Muscle layer of colon (tissue), 2 donors: Measurements from ENCODE around the gene DDN.
A peak's percentile ranks its signal among the peaks of the same experiment; 100 is the strongest.

Source experiments
- H3K27ac ChIP-seq: one replicate; pipeline ENCODE4 v1.7.0; 2013; ENCODE audit warnings: low read depth, mild to moderate bottlenecking, low read length, moderate library complexity
- H3K27me3 ChIP-seq, 2 donors: one replicate each; pipeline ENCODE4 v1.7.0; 2013; ENCODE audit warnings: low read length in 2 of 2, mild to moderate bottlenecking in 2 of 2; ENCODE audit not compliant: insufficient read depth in 2 of 2, control insufficient read depth in 1 of 2
- H3K36me3 ChIP-seq: one replicate; pipeline ENCODE4 v1.7.0; 2013; ENCODE audit warnings: mild to moderate bottlenecking, low read length; ENCODE audit not compliant: insufficient read depth
- H3K4me1 ChIP-seq: one replicate; pipeline ENCODE4 v1.7.0; 2013; ENCODE audit warnings: mild to moderate bottlenecking, low read length; ENCODE audit not compliant: insufficient read depth
- H3K4me3 ChIP-seq, 2 donors: one replicate each; pipeline ENCODE4 v1.7.0; 2013; ENCODE audit warnings: low read length in 2 of 2, low read depth in 1 of 2, mild to moderate bottlenecking in 1 of 2, moderate library complexity in 1 of 2
- H3K9ac ChIP-seq: one replicate; pipeline ENCODE4 v1.7.0; 2013; ENCODE audit warnings: low read length
- H3K9me3 ChIP-seq: one replicate; pipeline ENCODE4 v1.7.0; 2013; ENCODE audit warnings: mild to moderate bottlenecking, low read length
- donor health status: abdominal sarcoma.
- donor health status: Adenocarcinoma of cecum.

Gene DDN

DNA sequence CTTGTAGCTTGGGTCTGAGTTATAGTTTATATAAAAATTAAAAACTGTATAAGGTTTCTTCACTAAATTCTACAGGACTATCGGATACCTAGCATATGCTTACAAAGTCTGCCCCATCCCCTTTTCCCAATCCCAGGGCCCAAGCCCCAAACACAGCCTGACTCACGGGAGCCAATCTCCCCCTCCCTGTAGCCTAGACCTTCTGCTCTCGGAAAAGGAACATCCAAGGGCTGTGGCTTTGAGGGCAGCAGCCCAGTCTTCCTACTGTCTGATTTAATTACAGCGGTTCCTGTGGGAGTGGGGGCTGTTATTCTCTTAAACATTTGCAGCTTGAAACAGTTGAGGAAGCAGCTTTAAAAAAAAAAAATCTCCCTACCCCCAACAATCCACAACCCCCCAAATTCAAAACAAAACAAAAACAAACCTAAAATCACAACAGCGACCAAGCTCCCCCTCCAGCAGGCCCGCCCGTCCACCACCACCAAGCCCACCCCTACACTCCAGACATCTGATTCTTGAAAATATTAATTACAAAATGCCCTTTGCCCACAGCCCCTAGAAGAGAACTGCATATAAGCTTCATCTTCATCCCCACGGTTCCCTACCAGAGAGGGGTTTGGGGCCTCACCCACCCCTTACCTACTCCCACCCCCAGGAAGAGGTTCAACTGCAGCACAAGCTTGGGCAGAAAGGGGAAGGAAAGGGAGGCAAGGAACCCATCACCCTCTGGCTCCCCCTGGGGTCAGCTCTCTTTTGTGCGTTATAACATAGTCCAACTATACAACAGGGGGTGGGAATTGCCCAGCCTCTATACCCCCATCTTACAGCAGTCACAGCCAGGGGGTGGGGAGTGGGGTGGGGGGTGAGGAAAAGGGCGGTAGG lies 20.5 kb upstream of the DDN start:
- peaks cover 38% of the 10 kb centered on the region for H3K36me3 ChIP-seq

DNA sequence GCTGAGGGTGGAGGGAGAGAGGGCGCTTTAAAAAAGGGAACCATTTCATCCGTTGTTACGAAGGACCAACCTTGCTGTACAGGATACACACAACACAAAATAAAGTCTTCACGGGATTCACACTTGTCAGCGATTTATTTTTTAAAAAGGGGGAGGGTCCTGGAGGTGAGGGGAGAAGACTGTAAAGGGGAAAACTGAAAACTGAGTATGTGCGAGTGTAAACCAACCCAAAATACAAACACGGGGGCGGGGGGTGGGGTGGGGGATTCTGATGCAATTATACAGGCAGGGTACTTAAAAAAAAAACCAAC lies 19.9 kb upstream of the DDN start:
- no peaks in the 10 kb centered on the region for H3K9me3 ChIP-seq
- H3K4me1 ChIP-seq = peaks cover 11% of the 10 kb centered on the region
- H3K36me3 ChIP-seq = peaks cover 32% of the 10 kb centered on the region
- H3K9ac ChIP-seq = peak overlapping the region; percentile 98
- H3K27ac ChIP-seq = peak overlapping the region; percentile 74
- H3K4me3 ChIP-seq = peak overlapping the region; percentile 51 to 98
- no peaks in the 10 kb centered on the region for H3K27me3 ChIP-seq

More for the DNA sequence above, 20.5 kb upstream of the DDN start:
- H3K9me3 ChIP-seq = no peaks in the 10 kb centered on the region
- H3K27ac ChIP-seq = peak overlapping the region; percentile 74
- no peaks in the 10 kb centered on the region for H3K27me3 ChIP-seq
- peaks cover 11% of the 10 kb centered on the region for H3K4me1 ChIP-seq
- H3K4me3 ChIP-seq = no peak overlapping the region
- H3K9ac ChIP-seq = no peak overlapping the region

- Histone ChIP-seq H3K4me3 (peak within 1 kb of the TSS; percentile 70 to 98), H3K27me3 (no peaks in the 10 kb centered on the region), H3K9ac (peak within 1 kb of the TSS; percentile 98), H3K27ac (peak within 1 kb of the TSS; percentile 74), H3K4me1 (peaks cover 11% of the 10 kb centered on the region), H3K9me3 (no peaks in the 10 kb centered on the region), H3K36me3 (peaks cover 26% of the 10 kb centered on the region)
Observed at GRCh38 chr12:49018261-49019119, 19.3 kb upstream of the DDN start, which contains the start of gene PRKAG1. PRKAG1 (minus strand) TSS chr12:49018776; CDS start chr12:49018740, 36 bp downstream.

DNA sequence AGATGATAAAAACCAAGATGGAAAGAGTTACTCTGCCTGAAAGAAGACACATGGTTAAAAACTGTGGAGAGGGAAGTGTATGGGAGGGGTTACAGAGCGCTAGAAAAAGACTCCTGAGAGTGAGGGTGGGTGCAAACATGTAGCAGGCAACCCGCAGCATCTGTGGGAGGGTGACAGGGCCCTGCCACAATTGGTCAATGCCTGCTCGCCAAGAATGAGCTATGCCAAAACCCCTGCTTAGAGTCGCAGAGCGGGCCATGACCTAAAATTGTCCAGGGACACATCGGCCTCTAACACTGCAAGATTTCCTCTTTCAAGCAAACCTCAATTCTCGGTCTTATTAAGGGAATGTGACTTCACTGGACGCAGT lies 18.7 kb upstream of the DDN start:
- Histone ChIP-seq H3K36me3 (peaks cover 21% of the 10 kb centered on the region), H3K9ac (peak overlapping the region; percentile 98), H3K9me3 (no peaks in the 10 kb centered on the region), H3K27ac (peak overlapping the region; percentile 74), H3K4me1 (peaks cover 11% of the 10 kb centered on the region), H3K4me3 (peak overlapping the region; percentile 70 to 98), H3K27me3 (no peaks in the 10 kb centered on the region)

GRCh38 chr12:49015196-49015595 lies 16.0 kb upstream of the DDN start:
- Histone ChIP-seq H3K27me3 (no peaks in the 10 kb centered on the region), H3K27ac (no peak overlapping the region), H3K36me3 (peaks cover 25% of the 10 kb centered on the region), H3K9me3 (no peaks in the 10 kb centered on the region), H3K4me1 (peaks cover 11% of the 10 kb centered on the region), H3K9ac (no peak overlapping the region), H3K4me3 (no peak overlapping the region)

- H3K27ac ChIP-seq = no peak overlapping the region
- peaks cover 11% of the 10 kb centered on the region for H3K4me1 ChIP-seq
- peaks cover 29% of the 10 kb centered on the region for H3K36me3 ChIP-seq
- no peak overlapping the region for H3K9ac ChIP-seq
- H3K27me3 ChIP-seq = no peaks in the 10 kb centered on the region
- no peaks in the 10 kb centered on the region for H3K9me3 ChIP-seq
- no peak overlapping the region for H3K4me3 ChIP-seq
Observed at GRCh38 chr12:49014547-49014946, 15.4 kb upstream of the DDN start.

DNA sequence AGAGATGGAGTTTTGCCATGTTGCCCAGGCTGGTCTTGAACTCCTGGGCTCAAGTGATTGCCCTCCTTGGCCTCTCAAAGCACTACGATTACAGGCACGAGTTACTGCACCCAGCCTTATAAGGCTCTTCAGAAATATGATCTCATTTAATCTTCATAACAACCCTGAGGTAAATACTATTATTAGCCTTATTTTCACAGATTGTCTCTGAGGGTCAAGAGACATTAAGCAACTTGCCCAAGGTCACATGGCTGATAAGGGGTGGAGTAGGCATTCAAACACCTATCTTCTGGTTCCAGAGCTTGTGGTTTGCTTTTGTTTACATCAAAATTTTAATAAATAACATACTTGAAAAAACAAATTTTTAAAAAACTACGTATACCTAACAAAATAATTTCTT lies 14.3 kb upstream of the DDN start:
- no peak overlapping the region for H3K4me3 ChIP-seq
- no peak overlapping the region for H3K9ac ChIP-seq

GRCh38 chr12:49012739-49013138 lies 13.6 kb upstream of the DDN start:
- no peak overlapping the region for H3K9ac ChIP-seq
- H3K36me3 ChIP-seq = peaks cover 29% of the 10 kb centered on the region
- H3K4me1 ChIP-seq = peaks cover 8% of the 10 kb centered on the region
- no peak overlapping the region for H3K27ac ChIP-seq
- H3K9me3 ChIP-seq = no peaks in the 10 kb centered on the region
- H3K4me3 ChIP-seq = no peak overlapping the region
- peaks cover 0 to 5% of the 10 kb centered on the region in 2 donors for H3K27me3 ChIP-seq

More for the DNA sequence above, 14.3 kb upstream of the DDN start:
- Histone ChIP-seq H3K27ac (no peak overlapping the region), H3K36me3 (peaks cover 29% of the 10 kb centered on the region), H3K9me3 (no peaks in the 10 kb centered on the region), H3K4me1 (peaks cover 11% of the 10 kb centered on the region), H3K27me3 (peaks cover 0 to 1% of the 10 kb centered on the region in 2 donors)

DNA sequence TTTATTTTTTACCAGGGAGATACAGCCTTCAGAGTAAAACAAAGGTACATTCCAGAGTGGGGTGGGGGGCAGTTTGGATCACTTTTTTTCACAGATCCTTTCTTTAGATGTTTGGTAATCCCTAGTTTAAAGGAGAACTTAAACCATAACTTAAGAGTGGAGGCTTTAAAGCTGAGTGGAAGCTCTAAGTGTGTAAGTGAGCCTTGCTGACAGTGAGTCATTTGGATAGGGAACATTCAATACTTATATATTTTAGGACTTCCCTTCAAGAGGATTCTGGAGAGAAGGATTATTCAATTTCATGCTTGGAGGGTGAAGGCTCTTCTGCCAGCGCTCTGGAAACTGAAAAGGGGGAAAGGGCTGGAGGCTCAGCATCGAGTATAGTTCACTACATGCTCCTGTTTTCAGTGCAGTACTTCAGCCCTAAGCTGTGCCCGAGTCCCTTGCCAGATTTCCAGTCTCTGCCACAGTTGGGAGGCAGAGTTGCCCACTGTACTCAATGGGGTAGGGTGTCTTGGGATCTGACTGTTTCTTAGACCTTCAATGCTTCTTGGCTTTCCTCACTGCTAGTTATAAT lies 11.0 kb upstream of the DDN start:
- H3K27ac ChIP-seq = no peak overlapping the region
- H3K27me3 ChIP-seq = peaks cover 0 to 10% of the 10 kb centered on the region in 2 donors
- H3K36me3 ChIP-seq = peaks cover 38% of the 10 kb centered on the region
- H3K4me1 ChIP-seq = no peaks in the 10 kb centered on the region
- no peak overlapping the region for H3K4me3 ChIP-seq
- H3K9me3 ChIP-seq = no peaks in the 10 kb centered on the region
- no peak overlapping the region for H3K9ac ChIP-seq

GRCh38 chr12:49008943-49009342 lies 9.8 kb upstream of the DDN start:
- H3K27me3 ChIP-seq = peaks cover 0 to 22% of the 10 kb centered on the region in 2 donors

GRCh38 chr12:49000346-49000745 lies 1.2 kb upstream of the DDN start:
- Histone ChIP-seq H3K27me3 (peaks cover 27 to 73% of the 10 kb centered on the region in 2 donors), H3K4me3 (no peak overlapping the region), H3K4me1 (peaks cover 24% of the 10 kb centered on the region), H3K9ac (no peak overlapping the region), H3K36me3 (peaks cover 39% of the 10 kb centered on the region), H3K9me3 (no peaks in the 10 kb centered on the region), H3K27ac (no peak overlapping the region)

More at GRCh38 chr12:49008943-49009342, 9.8 kb upstream of the DDN start:
- no peak overlapping the region for H3K27ac ChIP-seq
- H3K4me1 ChIP-seq = no peaks in the 10 kb centered on the region
- H3K9ac ChIP-seq = no peak overlapping the region
- H3K36me3 ChIP-seq = peaks cover 49% of the 10 kb centered on the region
- no peak overlapping the region for H3K4me3 ChIP-seq
- H3K9me3 ChIP-seq = no peaks in the 10 kb centered on the region
